Adrenal gland (tissue), 5 donors: ENCODE data around the gene FAM20C.

Experiments used
- CTCF ChIP-seq, 6 experiments: fragments of 450-650 bp in 4 of 6; fragments of 200-600 bp in 2 of 6; sonication (generic) in 1 of 6; IDR thresholded peaks; 1 replicate in 5 of 6; 2 replicates in 1 of 6; pipeline versions ENCODE4 v1.5.1 to v1.8.0; 2016 to 2021; ENCODE audit warnings: antibody characterized with exemption in 6 of 6, mild to moderate bottlenecking in 2 of 6, moderate library complexity in 1 of 6
- POLR2A ChIP-seq, 2 donors: fragments of 450-650 bp; IDR thresholded peaks; one replicate each; pipeline ENCODE4 v1.6.1; 2017; ENCODE audit warnings: antibody characterized with exemption in 2 of 2, mild to moderate bottlenecking in 2 of 2, moderate library complexity in 1 of 2
- donor health status: DM: no; HTN: no; CAD: no.

- no peak for TF ChIP-seq CTCF (IDR thresholded peaks at IDR 0.05)
- no peak for TF ChIP-seq POLR2A (IDR thresholded peaks at IDR 0.05)
These were observed 5.0 kb upstream of the FAM20C start for GRCh38 chr7:187227-187927.
